Measurements from ENCODE around the gene SCAMP5. TPM values are rescaled to one million over a fixed set of nuclear protein-coding genes. Genes with fewer than 3 reads are reported as not detected.

The SCAMP5 gene
- total RNA-seq, 2 experiments from 2014 or later, result 2.0 to 3.0 TPM

- Mint-ChIP-seq H3K36me3 (ENCODE audit: low read depth) (no peaks in the 10 kb centered on the region), H3K9me3 (no peaks in the 10 kb centered on the region), H3K4me1 (peaks cover 11% of the 10 kb centered on the region), H3K27me3 (peaks cover 3% of the 10 kb centered on the region), H3K27ac (no peak overlapping the region), H3K4me3 (no peak overlapping the region)
- POLR2A ChIA-PET, result no interaction called here
- no peak for DNase-seq
- CTCF ChIA-PET, result no interaction called here
These were observed 11.9 kb downstream of the SCAMP5 start for GRCh38 chr15:75007216-75007615.

DNA sequence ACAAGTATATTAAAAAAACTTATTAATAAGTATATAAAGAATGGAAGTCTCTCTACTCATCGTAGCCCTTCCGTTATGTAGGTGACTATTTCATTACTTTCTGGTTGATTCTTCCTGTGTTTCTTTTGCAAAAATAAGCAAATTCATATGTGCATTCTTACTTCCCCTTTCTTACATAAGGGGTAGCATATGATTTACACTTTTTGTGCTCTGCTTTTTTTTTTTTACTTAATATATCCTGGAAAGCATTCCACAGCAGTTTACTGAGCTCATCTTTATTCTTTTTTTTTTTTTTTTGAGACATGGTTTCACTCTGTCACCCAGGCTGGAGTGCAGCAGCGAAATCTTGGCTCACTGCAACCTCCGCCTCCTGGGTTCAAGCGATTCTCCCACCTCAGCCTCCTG, 12.9 kb downstream of the SCAMP5 start:
- H3K36me3 Mint-ChIP-seq (ENCODE audit: low read depth), result no peaks in the 10 kb centered on the region
- no peak for DNase-seq
- ChIA-PET POLR2A (no interaction called here), CTCF (interaction anchor here (0.6 to 0.8 kb wide), 2 partner anchors 27 to 39 kb away, joined by 3 to 4 read pairs; no protein-coding TSS in a partner anchor)
- H3K9me3 Mint-ChIP-seq, result no peaks in the 10 kb centered on the region
- H3K27me3 Mint-ChIP-seq, result peaks cover 3% of the 10 kb centered on the region
- no peak overlapping the region for H3K4me3 Mint-ChIP-seq
- peaks cover 11% of the 10 kb centered on the region for H3K4me1 Mint-ChIP-seq
- peak overlapping the region; percentile 9 for H3K27ac Mint-ChIP-seq

DNA sequence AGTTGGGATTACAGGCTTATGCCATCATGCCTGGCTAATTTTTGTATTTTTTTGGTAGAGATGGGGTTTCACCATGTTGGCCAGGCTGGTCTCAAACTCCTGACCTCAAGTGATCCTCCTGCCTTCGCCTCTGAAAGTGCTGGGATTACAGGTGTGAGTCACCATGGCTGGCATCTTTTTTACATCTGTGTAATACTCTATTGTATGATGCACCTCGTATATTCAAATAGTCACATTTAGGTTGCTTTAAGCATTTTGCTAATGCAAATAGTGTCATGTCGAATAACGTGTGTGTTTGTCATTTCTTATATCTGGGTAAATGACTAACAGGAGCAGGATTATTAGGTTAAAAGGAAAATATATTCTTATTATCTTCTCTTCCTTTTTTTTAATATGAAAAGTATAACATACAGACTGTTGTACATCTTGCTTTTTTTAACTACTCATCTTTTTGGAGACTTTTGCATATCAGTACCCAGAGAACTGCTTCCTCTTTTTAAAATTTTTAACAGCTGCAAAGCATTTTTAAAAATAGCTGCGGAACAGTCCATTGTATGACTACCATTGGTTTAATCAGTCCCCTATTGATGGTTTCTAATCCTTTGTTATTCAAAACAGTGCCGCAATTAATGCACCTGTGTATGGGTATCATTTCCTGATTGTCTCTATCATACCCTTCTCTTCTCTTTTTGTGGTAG, 13.4 kb downstream of the SCAMP5 start:
- ChIA-PET CTCF (no interaction called here), POLR2A (no interaction called here)
- H3K27ac Mint-ChIP-seq, result peak overlapping the region; percentile 9
- H3K4me1 Mint-ChIP-seq, result peaks cover 11% of the 10 kb centered on the region
- no peaks in the 10 kb centered on the region for H3K36me3 Mint-ChIP-seq (ENCODE audit: low read depth)
- no peak for DNase-seq
- no peaks in the 10 kb centered on the region for H3K9me3 Mint-ChIP-seq
- peaks cover 3% of the 10 kb centered on the region for H3K27me3 Mint-ChIP-seq
- H3K4me3 Mint-ChIP-seq, result no peak overlapping the region

DNA sequence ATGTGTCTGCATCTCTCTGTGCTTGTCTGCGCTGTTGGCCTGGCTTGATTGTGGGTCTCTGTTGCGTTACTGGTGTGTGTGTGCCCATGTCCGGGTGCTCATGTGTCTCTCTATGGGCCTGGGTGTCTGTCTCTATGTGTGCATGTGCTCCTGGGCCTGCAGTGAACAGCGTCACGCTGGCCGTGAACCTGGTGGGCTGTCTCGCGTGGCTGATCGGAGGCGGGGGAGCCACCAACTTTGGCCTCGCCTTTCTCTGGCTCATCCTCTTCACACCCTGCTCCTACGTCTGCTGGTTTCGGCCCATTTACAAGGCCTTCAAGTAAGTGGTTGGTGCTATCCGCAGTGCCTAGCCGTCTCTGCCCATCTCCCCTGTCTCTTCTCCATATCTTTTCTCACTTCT, 21.1 kb downstream of the SCAMP5 start:
- H3K27me3 Mint-ChIP-seq, result no peaks in the 10 kb centered on the region
- no peak for DNase-seq
- no peak overlapping the region for H3K4me3 Mint-ChIP-seq
- no peaks in the 10 kb centered on the region for H3K36me3 Mint-ChIP-seq (ENCODE audit: low read depth)
- H3K27ac Mint-ChIP-seq, result no peak overlapping the region
- POLR2A ChIA-PET, result no interaction called here
- no peaks in the 10 kb centered on the region for H3K4me1 Mint-ChIP-seq
- H3K9me3 Mint-ChIP-seq, result no peaks in the 10 kb centered on the region
- CTCF ChIA-PET, result no interaction called here

DNA sequence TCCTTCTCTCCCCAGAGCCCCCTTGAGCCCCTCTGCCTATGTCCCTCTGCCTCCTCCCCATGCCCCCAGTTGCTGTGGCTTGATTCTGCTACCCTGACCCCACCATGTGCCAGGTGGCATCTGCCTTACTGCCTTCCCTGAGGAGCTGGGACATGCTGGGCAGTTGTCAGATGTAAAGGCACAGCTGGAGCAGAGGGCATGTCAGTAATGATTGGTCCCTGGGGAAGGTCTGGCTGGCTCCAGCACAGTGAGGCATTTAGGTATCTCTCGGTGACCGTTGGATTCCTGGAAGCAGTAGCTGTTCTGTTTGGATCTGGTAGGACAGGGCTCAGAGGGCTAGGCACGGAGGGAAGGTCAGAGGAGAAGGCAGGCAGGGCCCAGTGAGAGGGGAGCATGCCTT, 24.6 kb downstream of the SCAMP5 start:
- POLR2A ChIA-PET, result no interaction called here
- CTCF ChIA-PET, result interaction anchor here (1.3 kb wide), 1 partner anchor 118 kb away, joined by 3 read pairs; no protein-coding TSS in a partner anchor
- Mint-ChIP-seq H3K36me3 (ENCODE audit: low read depth) (peaks cover 2% of the 10 kb centered on the region), H3K9me3 (no peaks in the 10 kb centered on the region), H3K27ac (no peak overlapping the region), H3K4me1 (peaks cover 15% of the 10 kb centered on the region), H3K27me3 (no peaks in the 10 kb centered on the region), H3K4me3 (no peak overlapping the region)
- DNase-seq, result no peak

GRCh38 chr15:75021341-75021740, 26.0 kb downstream of the SCAMP5 start:
- Mint-ChIP-seq H3K27me3 (no peaks in the 10 kb centered on the region), H3K36me3 (ENCODE audit: low read depth) (peaks cover 5% of the 10 kb centered on the region), H3K4me3 (no peak overlapping the region), H3K27ac (no peak overlapping the region), H3K9me3 (no peaks in the 10 kb centered on the region), H3K4me1 (peaks cover 28% of the 10 kb centered on the region)
- no peak for DNase-seq
- CTCF ChIA-PET, result interaction anchor here (1.3 to 1.5 kb wide), 2 partner anchors 8 to 180 kb away, joined by 3 to 4 read pairs; partner anchors contain the start of gene C15orf39
- POLR2A ChIA-PET, result no interaction called here

DNA sequence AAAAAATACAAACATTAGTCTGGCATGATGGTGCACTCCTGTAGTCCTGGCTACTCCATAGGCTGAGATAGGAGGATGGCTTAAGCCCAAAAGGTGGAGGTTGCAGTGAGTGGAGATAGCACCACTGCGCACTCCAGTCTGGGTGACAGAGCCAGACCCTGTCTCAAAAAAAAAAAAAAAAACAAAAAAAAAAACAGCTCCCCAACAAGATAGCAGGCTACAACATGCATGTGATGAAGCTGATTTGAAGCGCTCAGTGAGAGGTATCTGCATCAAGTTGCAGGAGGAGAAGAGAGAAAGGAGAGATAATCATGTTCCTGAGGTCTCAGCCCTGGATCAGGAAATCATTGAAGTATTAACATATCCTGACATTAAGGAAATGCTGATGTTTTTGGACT, 27.4 kb downstream of the SCAMP5 start:
- Mint-ChIP-seq H3K27ac (peak overlapping the region; percentile 31), H3K36me3 (ENCODE audit: low read depth) (peaks cover 5% of the 10 kb centered on the region), H3K9me3 (no peaks in the 10 kb centered on the region), H3K27me3 (no peaks in the 10 kb centered on the region), H3K4me3 (peak overlapping the region; percentile 97), H3K4me1 (peaks cover 31% of the 10 kb centered on the region)
- ChIA-PET POLR2A (interaction anchor here (0.5 to 1.3 kb wide), 3 partner anchors 21 to 327 kb away, joined by 3 read pairs; partner anchors contain the start of gene SCAMP5), CTCF (interaction anchor here (1.4 to 2.2 kb wide), 5 partner anchors 12 to 182 kb away, joined by 3 to 14 read pairs (median 5); partner anchors contain the start of gene C15orf39)
- no peak for DNase-seq

- POLR2A ChIA-PET, result interaction anchor here (0.5 to 1.3 kb wide), 4 partner anchors 20 to 428 kb away, joined by 3 to 11 read pairs (median 3); partner anchors contain the start of genes SCAMP5 and SIN3A
- Mint-ChIP-seq H3K36me3 (ENCODE audit: low read depth) (peaks cover 5% of the 10 kb centered on the region), H3K4me1 (peaks cover 32% of the 10 kb centered on the region), H3K4me3 (peak within 1 kb of the TSS; percentile 97), H3K9me3 (no peaks in the 10 kb centered on the region), H3K27ac (peak within 1 kb of the TSS; percentile 99), H3K27me3 (no peaks in the 10 kb centered on the region)
- DNase-seq, result peak; percentile 97
- CTCF ChIA-PET, result interaction anchor here (0.6 to 2.2 kb wide), 6 partner anchors 11 to 181 kb away, joined by 3 to 14 read pairs (median 4); partner anchors contain the start of gene C15orf39
These were observed 28.0 kb downstream of the SCAMP5 start, which contains the start of gene PPCDC for GRCh38 chr15:75023181-75023871. Gene PPCDC (plus strand): TSS chr15:75023590. CDS start chr15:75028319, 4,729 bp downstream.

GRCh38 chr15:75023872-75024636, 28.7 kb downstream of the SCAMP5 start:
- Mint-ChIP-seq H3K4me1 (peaks cover 33% of the 10 kb centered on the region), H3K36me3 (ENCODE audit: low read depth) (peaks cover 5% of the 10 kb centered on the region), H3K9me3 (no peaks in the 10 kb centered on the region), H3K27me3 (no peaks in the 10 kb centered on the region), H3K4me3 (peak overlapping the region; percentile 97), H3K27ac (peak overlapping the region; percentile 99)
- POLR2A ChIA-PET, result interaction anchor here (0.6 to 1.3 kb wide), 2 partner anchors 19 to 427 kb away, joined by 3 to 11 read pairs; partner anchors contain the start of gene SIN3A
- CTCF ChIA-PET, result interaction anchor here (0.6 to 2.2 kb wide), 10 partner anchors 19 to 1978 kb away, joined by 3 to 14 read pairs (median 4); partner anchors contain the start of gene C15orf39
- peak; percentile 21 for DNase-seq

DNA sequence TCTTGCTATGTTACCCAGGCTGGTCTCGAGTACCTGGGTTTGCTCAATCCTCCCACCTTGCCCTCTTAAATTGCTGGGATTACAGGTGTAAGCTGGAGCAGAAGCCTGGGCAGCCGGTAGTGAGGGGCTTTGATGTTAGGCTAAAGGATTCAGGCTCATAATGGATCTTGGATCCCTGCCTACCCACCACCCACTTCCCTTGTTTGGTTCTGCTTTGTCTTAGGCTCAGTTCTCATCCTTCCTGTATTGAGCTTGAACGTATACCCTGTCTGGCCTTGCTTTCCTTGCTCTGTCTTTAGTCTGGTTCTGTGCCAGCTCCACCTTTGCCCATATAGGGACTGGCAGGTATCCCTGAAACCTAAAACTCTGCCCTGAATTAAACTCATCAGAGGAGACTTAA, 29.7 kb downstream of the SCAMP5 start:
- Mint-ChIP-seq H3K9me3 (no peaks in the 10 kb centered on the region), H3K36me3 (ENCODE audit: low read depth) (peaks cover 5% of the 10 kb centered on the region), H3K4me1 (peaks cover 40% of the 10 kb centered on the region), H3K27me3 (no peaks in the 10 kb centered on the region), H3K27ac (peak overlapping the region; percentile 99), H3K4me3 (peak overlapping the region; percentile 97)
- ChIA-PET CTCF (interaction anchor here (0.7 to 1.8 kb wide), 4 partner anchors 18 to 1977 kb away, joined by 3 to 10 read pairs (median 4); partner anchors contain the start of gene C15orf39), POLR2A (no interaction called here)
- DNase-seq, result no peak

GRCh38 chr15:75025548-75026260, 30.3 kb downstream of the SCAMP5 start:
- CTCF ChIA-PET, result interaction anchor here (1.0 to 1.8 kb wide), 4 partner anchors 12 to 179 kb away, joined by 3 to 10 read pairs (median 6); partner anchors contain the start of gene C15orf39
- no peaks in the 10 kb centered on the region for H3K27me3 Mint-ChIP-seq
- peaks cover 7% of the 10 kb centered on the region for H3K36me3 Mint-ChIP-seq (ENCODE audit: low read depth)
- POLR2A ChIA-PET, result no interaction called here
- peak overlapping the region; percentile 97 for H3K4me3 Mint-ChIP-seq
- peaks cover 45% of the 10 kb centered on the region for H3K4me1 Mint-ChIP-seq
- no peak overlapping the region for H3K27ac Mint-ChIP-seq
- DNase-seq, result no peak
- H3K9me3 Mint-ChIP-seq, result no peaks in the 10 kb centered on the region

DNA sequence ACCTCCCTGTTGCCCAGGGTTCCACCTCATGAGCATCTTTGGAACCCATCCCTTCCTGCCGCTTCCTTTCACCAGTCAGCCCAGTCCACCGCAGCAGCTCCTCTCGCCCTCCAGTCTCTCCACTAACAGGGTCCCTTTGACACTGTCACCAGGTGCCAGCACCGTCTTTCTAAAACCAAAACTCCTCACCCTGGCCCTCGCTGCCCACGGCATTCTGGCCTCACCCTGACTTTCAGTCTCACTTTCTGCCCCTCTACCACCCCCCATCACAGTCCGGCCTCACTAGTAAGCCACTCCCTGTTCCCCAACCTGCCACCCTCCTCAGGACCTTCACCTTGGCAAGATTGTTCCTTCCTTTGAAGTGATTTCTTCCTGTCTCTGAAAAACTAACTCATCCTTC, 32.2 kb downstream of the SCAMP5 start:
- Mint-ChIP-seq H3K4me1 (peaks cover 61% of the 10 kb centered on the region), H3K9me3 (no peaks in the 10 kb centered on the region), H3K27me3 (no peaks in the 10 kb centered on the region), H3K36me3 (ENCODE audit: low read depth) (peaks cover 14% of the 10 kb centered on the region), H3K4me3 (no peak overlapping the region), H3K27ac (no peak overlapping the region)
- ChIA-PET CTCF (interaction anchor here (1.1 to 1.4 kb wide), 2 partner anchors 172 to 174 kb away, joined by 3 to 4 read pairs; partner anchors contain the start of gene C15orf39), POLR2A (no interaction called here)
- DNase-seq, result no peak

Data from activated CD4-positive, alpha-beta T cell treated with anti-CD3 and anti-CD28 coated beads, Interleukin-2, amount 10 ng/mL, durations not matched to agents 7 days and 5 days (primary cell).